Endothelial cell (in vitro differentiated cells): ENCODE measurements around the gene HDAC7. TPM values are rescaled to one million over a fixed set of nuclear protein-coding genes. Genes with fewer than 3 reads are reported as not detected.
A peak's percentile ranks its signal among the peaks of the same experiment; 100 is the strongest.

Experiments
- DNase-seq: peaks from one replicate; pipeline ENCODE4 v3.0.0; 2021; ENCODE audit warnings: low spot score
- H3K27ac Mint-ChIP-seq: one replicate; pipeline ENCODE4 v1.8.0; 2021; ENCODE audit warnings: mixed read lengths, inconsistent platforms; ENCODE audit not compliant: unreplicated experiment
- H3K27me3 Mint-ChIP-seq: one replicate; pipeline ENCODE4 v1.8.0; 2021; ENCODE audit warnings: mild to moderate bottlenecking, moderate library complexity, mixed read lengths, inconsistent platforms; ENCODE audit not compliant: unreplicated experiment
- H3K36me3 Mint-ChIP-seq: one replicate; pipeline ENCODE4 v1.8.0; 2021; ENCODE audit warnings: mild to moderate bottlenecking, low read depth, mixed read lengths, inconsistent platforms; ENCODE audit not compliant: unreplicated experiment
- H3K4me1 Mint-ChIP-seq: one replicate; pipeline ENCODE4 v1.8.0; 2021; ENCODE audit warnings: mild to moderate bottlenecking, mixed read lengths, inconsistent platforms; ENCODE audit not compliant: unreplicated experiment
- H3K4me3 Mint-ChIP-seq: one replicate; pipeline ENCODE4 v1.8.0; 2021; ENCODE audit warnings: mild to moderate bottlenecking, mixed read lengths, inconsistent platforms; ENCODE audit not compliant: unreplicated experiment
- H3K9me3 Mint-ChIP-seq: one replicate; pipeline ENCODE4 v1.8.0; 2021; ENCODE audit warnings: mixed read lengths, inconsistent platforms; ENCODE audit not compliant: unreplicated experiment
- CTCF ChIP-seq: fragments of 200-600 bp; sonication (generic); IDR thresholded peaks from one replicate; pipeline ENCODE4 v1.5.0; 2021; ENCODE audit warnings: antibody characterized with exemption; ENCODE audit not compliant: unreplicated experiment
- total RNA-seq: library from RNA; stranded (reverse); fragmentation: NEBNext Ultra II Directional; extraction: Animal tissue kit (Norgen Biotek cat#: 25700); gene quantifications from one replicate; pipeline ENCODE4 v1.2.1, GENCODE V29; 2021; ENCODE audit not compliant: unreplicated experiment

HDAC7 gene
- total RNA-seq, 1 donor from 2014 or later = 387 TPM

DNA sequence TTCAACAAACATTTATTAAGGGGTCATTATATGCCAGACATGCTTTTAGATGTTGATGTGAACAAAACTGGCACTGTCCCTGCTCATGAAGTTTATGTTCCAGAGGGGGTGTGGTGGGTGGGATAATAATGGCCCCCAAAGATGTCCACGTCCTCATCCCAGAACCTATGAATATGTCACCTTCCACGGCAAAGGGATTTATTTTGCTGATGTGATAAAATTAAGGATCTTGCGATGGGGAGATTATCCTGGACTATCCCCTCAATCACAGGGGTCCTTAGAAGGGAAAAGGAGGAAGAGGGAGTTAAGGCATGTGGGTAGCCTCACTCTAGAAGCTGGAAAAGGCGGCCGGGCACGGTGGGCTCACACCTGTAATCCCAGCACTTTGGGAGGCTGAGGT is 48.4 kb downstream of the HDAC7 start:
- H3K27me3 Mint-ChIP-seq = peaks cover 18% of the 10 kb centered on the region

GRCh38 chr12:47770086-47770726 is 49.5 kb downstream of the HDAC7 start:
- Mint-ChIP-seq H3K27me3 (peaks cover 17% of the 10 kb centered on the region), H3K9me3 (no peaks in the 10 kb centered on the region)
- DNase-seq = no peak

More for the DNA sequence above, 48.4 kb downstream of the HDAC7 start:
- Mint-ChIP-seq H3K9me3 (no peaks in the 10 kb centered on the region), H3K4me1 (peaks cover 27% of the 10 kb centered on the region), H3K27ac (peak overlapping the region; percentile 26), H3K36me3 (peaks cover 22% of the 10 kb centered on the region), H3K4me3 (no peak overlapping the region)
- DNase-seq = no peak
- TF ChIP-seq CTCF = no peak

DNA sequence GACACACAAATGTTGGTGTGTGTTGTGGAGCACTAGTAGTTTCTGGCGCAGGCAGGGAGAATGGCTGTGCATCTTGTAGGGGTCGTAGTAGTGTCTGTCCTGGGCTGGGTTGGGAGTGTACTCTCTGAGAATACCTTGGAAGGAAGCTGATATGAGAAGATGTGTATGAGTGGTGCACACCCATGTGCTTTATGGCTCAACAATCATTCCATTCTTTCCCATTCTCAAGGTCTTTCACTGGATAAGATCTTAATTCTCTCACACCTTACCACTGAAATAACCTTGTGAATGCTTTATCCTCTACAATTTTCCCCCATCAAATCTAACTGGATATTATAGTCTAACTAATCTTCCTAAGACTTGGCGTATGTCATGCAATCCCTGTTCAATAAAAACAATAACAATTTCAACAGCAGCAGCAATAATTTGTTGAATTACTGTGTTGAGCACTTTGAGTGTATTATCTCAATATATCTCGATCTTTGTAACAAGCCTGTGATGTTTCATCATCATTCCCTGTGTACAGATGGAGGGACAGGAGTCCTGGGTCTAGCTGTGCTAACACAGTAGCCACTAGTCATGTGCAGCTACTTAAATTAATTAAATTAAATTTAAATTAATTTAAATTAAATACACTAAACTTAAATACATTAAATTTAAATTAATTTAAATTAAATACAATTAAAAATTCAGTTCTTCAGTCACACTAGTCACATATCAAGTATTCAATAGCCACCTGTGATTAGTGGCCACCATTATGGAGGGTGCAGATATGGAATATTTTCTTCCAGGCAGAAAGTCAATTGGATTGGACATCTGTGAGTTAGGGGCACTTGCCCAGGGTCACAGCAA is 50.2 kb downstream of the HDAC7 start:
- DNase-seq = no peak
- no peak overlapping the region for H3K4me3 Mint-ChIP-seq
- H3K4me1 Mint-ChIP-seq = peaks cover 12% of the 10 kb centered on the region
- no peak overlapping the region for H3K27ac Mint-ChIP-seq
- no peak for TF ChIP-seq CTCF
- peaks cover 25% of the 10 kb centered on the region for H3K36me3 Mint-ChIP-seq
- no peaks in the 10 kb centered on the region for H3K9me3 Mint-ChIP-seq
- peaks cover 17% of the 10 kb centered on the region for H3K27me3 Mint-ChIP-seq

More at GRCh38 chr12:47770086-47770726, 49.5 kb downstream of the HDAC7 start:
- Mint-ChIP-seq H3K27ac (no peak overlapping the region), H3K4me1 (peaks cover 16% of the 10 kb centered on the region), H3K36me3 (peaks cover 26% of the 10 kb centered on the region), H3K4me3 (no peak overlapping the region)
- no peak for TF ChIP-seq CTCF

GRCh38 chr12:47768323-47768811 is 51.3 kb downstream of the HDAC7 start:
- peaks cover 10% of the 10 kb centered on the region for H3K27me3 Mint-ChIP-seq
- no peak for DNase-seq
- H3K4me3 Mint-ChIP-seq = no peak overlapping the region
- H3K9me3 Mint-ChIP-seq = no peaks in the 10 kb centered on the region
- peaks cover 17% of the 10 kb centered on the region for H3K4me1 Mint-ChIP-seq
- H3K36me3 Mint-ChIP-seq = peaks cover 29% of the 10 kb centered on the region
- TF ChIP-seq CTCF = no peak
- H3K27ac Mint-ChIP-seq = no peak overlapping the region

GRCh38 chr12:47767216-47767724 is 52.4 kb downstream of the HDAC7 start:
- peaks cover 8% of the 10 kb centered on the region for H3K27me3 Mint-ChIP-seq
- no peaks in the 10 kb centered on the region for H3K9me3 Mint-ChIP-seq
- H3K27ac Mint-ChIP-seq = no peak overlapping the region
- peak; percentile 67 for DNase-seq
- TF ChIP-seq CTCF = peak; percentile 75
- peaks cover 33% of the 10 kb centered on the region for H3K36me3 Mint-ChIP-seq
- H3K4me1 Mint-ChIP-seq = peaks cover 22% of the 10 kb centered on the region
- no peak overlapping the region for H3K4me3 Mint-ChIP-seq
